ENCODE data around the gene LRRC4C. TPM values are rescaled to one million over a fixed set of nuclear protein-coding genes. Genes with fewer than 3 reads are reported as not detected.

LRRC4C gene
- total RNA-seq, 2 donors from 2014 or later = 1.3 TPM; not detected in 1

- DNase-seq = no peak
- Histone ChIP-seq H3K4me3 (no peak overlapping the region), H3K27me3 (no peaks in the 10 kb centered on the region), H3K4me1 (no peaks in the 10 kb centered on the region), H3K27ac (no peak overlapping the region), H3K36me3 (replicated peaks in 1 of 2; ENCODE audit: insufficient read depth in 1 of 2, low read depth in 2 of 2) (no peaks in the 10 kb centered on the region), H3K9me3 (no peaks in the 10 kb centered on the region)
- no peak for ATAC-seq
- TF ChIP-seq CTCF (IDR thresholded peaks at IDR 0.05) (no peak), POLR2A (IDR thresholded peaks at IDR 0.05) (no peak)
- intact Hi-C loops (cut with DNase I) = no loop called here
- WGBS, 2 donors = 44 to 46% methylated on average over 5 of the region's 5 CpGs
Measured at GRCh38 chr11:41308286-41308685, 151.2 kb downstream of the LRRC4C start.

GRCh38 chr11:41307296-41308080 is 152.0 kb downstream of the LRRC4C start:
- TF ChIP-seq POLR2A (IDR thresholded peaks at IDR 0.05) (no peak), CTCF (IDR thresholded peaks at IDR 0.05) (no peak)
- 55 to 56% methylated on average over 5 of the region's 5 CpGs for WGBS, 2 donors
- Histone ChIP-seq H3K4me3 (no peak overlapping the region), H3K4me1 (no peaks in the 10 kb centered on the region), H3K27me3 (no peaks in the 10 kb centered on the region), H3K36me3 (replicated peaks in 1 of 2; ENCODE audit: insufficient read depth in 1 of 2, low read depth in 2 of 2) (no peaks in the 10 kb centered on the region), H3K27ac (no peak overlapping the region), H3K9me3 (no peaks in the 10 kb centered on the region)
- intact Hi-C loops (cut with DNase I) = no loop called here
- DNase-seq (no peak), ATAC-seq (no peak)

GRCh38 chr11:41306431-41306830 is 153.0 kb downstream of the LRRC4C start:
- DNase-seq (no peak), ATAC-seq (no peak)
- Histone ChIP-seq H3K9me3 (no peaks in the 10 kb centered on the region), H3K4me1 (no peaks in the 10 kb centered on the region), H3K36me3 (replicated peaks in 1 of 2; ENCODE audit: insufficient read depth in 1 of 2, low read depth in 2 of 2) (no peaks in the 10 kb centered on the region), H3K4me3 (no peak overlapping the region), H3K27me3 (no peaks in the 10 kb centered on the region), H3K27ac (no peak overlapping the region)
- WGBS, 2 donors = 56 to 60% methylated on average over 3 of the region's 3 CpGs
- TF ChIP-seq POLR2A (IDR thresholded peaks at IDR 0.05) = no peak
- TF ChIP-seq CTCF (IDR thresholded peaks at IDR 0.05) = no peak
- intact Hi-C loops (cut with DNase I) = no loop called here

GRCh38 chr11:41301023-41301422 is 158.4 kb downstream of the LRRC4C start:
- Histone ChIP-seq H3K27me3 (no peaks in the 10 kb centered on the region), H3K4me1 (no peaks in the 10 kb centered on the region), H3K36me3 (replicated peaks in 1 of 2; ENCODE audit: insufficient read depth in 1 of 2, low read depth in 2 of 2) (no peaks in the 10 kb centered on the region), H3K9me3 (no peaks in the 10 kb centered on the region), H3K27ac (no peak overlapping the region), H3K4me3 (no peak overlapping the region)
- ATAC-seq (no peak), DNase-seq (no peak)
- TF ChIP-seq POLR2A (IDR thresholded peaks at IDR 0.05) = no peak
- 28 to 32% methylated on average over 4 of the region's 4 CpGs for WGBS, 2 donors
- intact Hi-C loops (cut with DNase I) = no loop called here

GRCh38 chr11:41289408-41289807 is 170.0 kb downstream of the LRRC4C start:
- intact Hi-C loops (cut with DNase I) = no loop called here

More at GRCh38 chr11:41289408-41289807, 170.0 kb downstream of the LRRC4C start:
- Histone ChIP-seq H3K4me1 (no peaks in the 10 kb centered on the region), H3K27me3 (no peaks in the 10 kb centered on the region), H3K27ac (no peak overlapping the region), H3K9me3 (no peaks in the 10 kb centered on the region), H3K36me3 (replicated peaks in 1 of 2; ENCODE audit: insufficient read depth in 1 of 2, low read depth in 2 of 2) (no peaks in the 10 kb centered on the region), H3K4me3 (no peak overlapping the region)
- ATAC-seq (no peak), DNase-seq (no peak)
- 64 to 85% methylated on average over 3 of the region's 3 CpGs for WGBS, 2 donors
- TF ChIP-seq POLR2A (IDR thresholded peaks at IDR 0.05) = no peak
- no peak for TF ChIP-seq CTCF (IDR thresholded peaks at IDR 0.05)
